NCI-H345 (cell line): Measurements from ENCODE around the gene C20orf96.

Experiments used
- DNase-seq: peaks from one replicate; lab custom pipeline; 2025; lab: John Stamatoyannopoulos, UW

The C20orf96 gene

DNA sequence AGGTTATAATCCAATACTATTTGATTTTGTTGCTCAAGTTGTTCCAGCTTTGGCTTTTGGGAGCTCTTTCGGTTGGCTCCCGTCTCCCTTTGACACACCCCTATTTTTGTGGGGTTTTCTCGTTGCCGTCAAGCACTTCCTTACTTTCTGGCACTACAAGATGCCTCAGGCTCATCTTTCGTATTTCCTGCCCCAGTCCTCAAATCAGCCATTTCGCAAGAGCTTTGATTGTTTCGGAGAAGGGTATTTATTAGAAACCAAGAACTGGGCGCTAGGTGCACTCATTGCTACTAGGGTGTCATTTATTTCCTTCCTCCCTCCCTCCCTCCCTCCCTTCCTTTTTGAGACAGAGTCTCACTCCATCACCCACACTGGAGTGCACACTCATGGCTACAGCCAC is 21.5 kb upstream of the C20orf96 start:
- DNase-seq, result no peak

DNA sequence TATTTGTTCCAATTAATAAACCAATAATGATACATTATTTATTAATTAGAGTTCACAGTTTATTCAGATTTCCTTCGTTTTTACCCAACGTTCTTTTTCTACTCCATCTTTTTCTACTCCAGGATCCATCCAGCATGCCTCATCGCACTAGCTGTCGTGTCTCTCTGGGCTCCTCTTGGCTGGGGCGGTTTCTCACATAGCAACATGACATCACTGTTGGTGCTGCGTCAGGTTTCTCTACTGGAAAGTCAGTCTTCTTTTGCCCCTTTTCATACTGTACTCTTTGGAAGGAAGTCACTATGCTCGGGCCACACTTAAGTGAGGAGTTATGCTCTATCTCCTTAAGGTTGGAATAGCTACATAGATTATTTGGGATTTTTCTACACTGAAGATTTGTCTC is 21.1 kb upstream of the C20orf96 start:
- no peak for DNase-seq

DNA sequence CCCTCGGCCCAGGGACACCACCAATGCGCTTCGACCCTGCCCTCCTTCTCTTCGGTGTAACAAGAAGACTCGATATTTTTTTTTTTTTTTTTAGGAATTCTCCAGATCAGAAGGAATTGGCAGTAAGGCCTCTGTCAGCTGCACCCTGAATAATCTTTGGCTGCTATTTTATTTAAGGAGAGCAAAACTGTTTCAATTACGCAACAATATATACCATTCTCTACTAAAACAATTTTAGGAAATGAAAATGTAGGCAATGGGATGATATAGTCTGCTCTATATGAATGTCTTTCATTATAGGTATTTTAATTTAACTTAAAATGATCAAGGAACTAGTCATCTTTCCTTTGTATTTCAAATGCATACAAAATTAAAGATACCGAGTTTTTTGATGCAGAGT is 20.1 kb upstream of the C20orf96 start:
- DNase-seq, result no peak

DNA sequence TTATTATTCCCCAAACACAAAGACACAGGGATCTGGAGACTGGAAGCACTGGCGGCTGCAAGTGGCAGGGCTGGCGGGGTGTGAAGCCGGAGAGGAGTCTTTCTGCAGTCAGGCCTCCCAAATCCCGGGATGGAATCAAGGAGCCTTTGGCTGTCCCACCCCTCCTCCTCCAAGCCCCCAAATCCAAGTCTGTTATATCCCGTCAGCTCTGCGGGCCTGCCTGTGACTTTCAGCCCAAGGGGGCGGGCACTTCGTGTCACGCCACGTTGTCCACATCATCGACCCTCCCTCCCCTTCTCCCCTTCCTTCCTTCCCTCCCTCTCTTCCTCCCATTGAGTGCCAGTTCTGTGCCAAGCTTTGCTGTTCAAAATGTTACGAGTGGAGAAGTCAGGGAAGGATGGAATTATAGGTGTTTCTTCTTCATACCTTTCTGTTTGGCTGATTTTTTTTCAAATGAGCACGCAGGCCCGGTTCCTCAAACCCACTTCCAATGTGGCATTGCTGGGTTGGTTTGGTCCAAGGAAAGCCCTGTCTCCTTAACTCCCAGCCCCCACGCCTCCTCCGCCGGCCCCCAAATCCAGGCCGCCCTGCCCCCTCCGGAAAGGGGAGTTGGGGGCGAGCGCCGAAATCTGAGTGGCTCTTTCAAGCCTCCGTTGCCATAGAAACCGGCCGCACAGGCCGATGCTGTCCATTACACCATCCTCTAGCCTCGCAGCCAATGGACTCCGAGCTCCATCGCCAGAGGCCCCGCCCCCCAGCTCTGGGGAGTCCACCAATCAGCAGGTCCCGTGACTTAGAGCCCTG is 19.5 kb upstream of the C20orf96 start:
- DNase-seq, result peak; percentile 91

DNA sequence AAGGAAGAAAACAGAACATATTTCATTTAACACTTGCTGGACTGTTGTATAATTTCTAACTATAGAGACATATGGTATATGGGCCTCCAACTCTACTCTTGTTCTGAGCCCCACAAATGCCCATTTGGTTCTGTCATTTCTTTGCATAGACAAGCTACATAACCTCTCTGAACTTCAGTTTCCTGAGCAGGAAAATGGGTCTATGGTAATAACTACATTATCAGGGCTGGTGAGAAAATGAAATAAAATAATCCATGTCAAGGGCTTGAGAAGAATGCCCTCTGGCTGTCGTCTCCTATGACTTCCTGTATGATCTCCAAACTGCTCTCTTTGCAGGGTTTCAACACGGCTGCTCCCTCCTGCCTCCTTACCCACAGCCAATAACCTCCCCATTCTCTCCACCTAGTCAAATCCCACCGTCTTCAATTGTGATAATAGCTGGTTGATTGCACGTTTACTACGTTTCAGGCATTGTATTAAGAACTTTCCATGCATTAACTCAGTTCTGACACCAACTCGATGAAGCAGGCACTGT is 18.8 kb upstream of the C20orf96 start:
- DNase-seq, result no peak

DNA sequence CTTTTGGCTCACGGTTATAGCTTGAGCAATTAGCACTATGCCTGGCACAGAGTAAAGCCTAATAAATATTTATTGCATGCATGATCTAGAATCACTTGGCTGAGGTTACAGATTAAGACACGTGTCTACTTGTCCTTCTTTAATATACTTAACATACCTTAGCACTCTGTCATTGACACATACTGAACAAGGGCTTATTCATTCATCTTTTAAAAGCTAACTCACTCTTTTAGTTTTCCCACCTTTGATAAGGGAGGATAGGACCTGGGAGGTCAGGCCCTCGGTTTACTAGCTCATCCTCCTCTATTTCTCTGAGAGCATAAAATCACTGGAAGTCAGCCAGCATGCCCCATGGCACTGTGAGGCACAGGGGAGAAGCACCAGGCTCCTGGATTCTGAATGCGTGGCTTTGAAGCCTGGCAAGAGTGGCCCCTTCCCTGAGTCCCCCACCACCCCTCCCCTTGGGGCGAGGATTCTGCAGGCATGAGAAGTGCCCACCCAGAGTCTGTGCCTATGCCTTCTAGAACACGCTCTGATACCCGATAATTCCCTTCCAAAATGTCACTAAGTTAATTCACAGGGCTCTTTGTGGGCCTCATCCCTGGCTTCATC is 18.0 kb upstream of the C20orf96 start:
- DNase-seq, result no peak

DNA sequence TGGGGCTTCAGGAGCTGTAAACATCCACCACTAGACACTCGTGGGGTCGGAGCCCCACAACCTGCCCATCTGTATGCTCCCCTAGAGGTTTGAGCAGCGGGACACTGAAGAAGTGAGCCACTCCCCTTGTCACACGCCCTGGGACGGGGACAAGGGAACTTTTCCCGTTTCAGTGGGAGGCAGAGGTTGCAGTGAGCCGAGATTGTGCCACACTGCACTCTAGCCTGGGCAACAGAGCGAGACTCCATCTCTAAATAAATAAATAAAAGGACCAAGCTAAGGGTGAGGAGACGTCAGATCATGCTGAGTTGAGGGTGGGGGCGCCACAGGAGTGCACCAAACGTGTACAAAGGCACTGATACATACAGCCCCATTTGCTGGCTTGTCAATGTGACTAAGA is 15.2 kb upstream of the C20orf96 start:
- DNase-seq, result no peak

DNA sequence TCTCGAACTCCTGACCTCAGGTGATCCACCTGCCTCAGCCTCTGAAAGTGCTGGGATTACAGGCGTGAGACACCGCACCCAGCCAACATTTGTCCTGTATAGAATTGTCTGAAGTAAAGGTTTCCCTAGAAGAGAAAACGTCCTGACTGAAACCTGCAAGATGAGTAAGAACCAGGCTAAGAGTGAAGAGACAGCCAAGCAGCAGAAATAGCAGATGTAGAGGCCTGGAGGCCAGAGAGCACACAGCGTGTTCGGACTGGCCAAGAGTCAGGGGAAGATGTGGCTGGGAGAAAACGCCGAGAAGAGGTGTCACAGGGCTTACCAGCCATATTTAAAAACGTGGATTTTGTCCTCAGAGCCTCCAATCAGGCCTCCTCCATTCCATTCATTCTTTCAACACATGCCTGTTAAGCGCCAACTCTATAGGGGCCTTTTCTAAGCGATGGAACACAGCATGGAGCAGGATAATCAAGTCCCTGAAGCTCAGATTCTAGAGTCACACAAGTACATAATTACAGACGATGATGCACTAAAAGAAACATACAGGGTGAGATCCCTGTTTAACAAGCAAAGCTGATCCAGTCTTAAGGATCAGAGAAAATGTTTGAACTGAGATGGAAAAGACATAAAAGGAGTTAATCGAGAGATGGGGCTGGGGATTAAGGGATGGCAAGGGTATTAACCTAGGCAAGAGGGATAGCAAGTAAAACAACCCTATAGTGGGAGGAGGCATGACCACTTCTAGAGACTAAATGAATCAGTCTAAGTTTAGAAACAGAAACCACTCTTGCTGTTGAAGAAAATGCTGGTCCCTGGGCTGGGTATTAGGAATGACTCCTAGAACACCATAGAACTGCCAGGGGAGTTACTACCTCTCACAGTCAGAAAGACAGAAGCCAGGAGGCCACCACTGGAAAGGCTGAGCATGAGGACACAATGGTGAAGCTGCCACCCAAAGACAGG is 11.6 kb upstream of the C20orf96 start:
- DNase-seq, result no peak

DNA sequence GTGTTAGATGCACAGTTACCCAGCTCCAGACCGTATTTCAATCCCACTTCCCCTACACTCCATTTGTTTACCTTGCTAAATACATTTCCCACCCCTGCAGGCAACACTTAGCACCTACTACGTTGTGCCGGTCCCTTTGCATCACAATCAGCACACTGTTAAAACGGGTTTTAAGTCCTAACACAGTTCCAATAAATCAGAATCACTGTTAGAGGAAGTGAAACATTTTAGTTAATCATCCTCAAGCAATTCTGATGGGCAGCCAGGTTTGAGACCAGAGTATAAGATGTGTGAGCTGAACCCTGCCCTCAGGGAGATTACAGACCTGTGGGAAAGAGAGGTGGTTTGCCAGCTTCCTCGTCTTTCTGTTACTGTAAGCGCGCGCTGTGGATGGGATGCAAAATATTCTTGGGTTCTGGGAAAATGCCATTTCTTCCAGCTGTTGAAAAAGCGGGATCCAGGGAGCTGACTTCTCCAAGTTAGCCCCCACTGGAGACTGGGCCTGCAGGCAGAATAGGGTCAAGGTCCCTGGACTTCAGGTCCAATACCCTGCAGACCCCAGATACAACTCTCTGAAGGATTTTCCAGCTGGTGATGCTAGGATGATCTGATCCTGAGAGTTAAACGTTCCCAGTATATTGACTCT is 9.9 kb upstream of the C20orf96 start:
- DNase-seq, result no peak

DNA sequence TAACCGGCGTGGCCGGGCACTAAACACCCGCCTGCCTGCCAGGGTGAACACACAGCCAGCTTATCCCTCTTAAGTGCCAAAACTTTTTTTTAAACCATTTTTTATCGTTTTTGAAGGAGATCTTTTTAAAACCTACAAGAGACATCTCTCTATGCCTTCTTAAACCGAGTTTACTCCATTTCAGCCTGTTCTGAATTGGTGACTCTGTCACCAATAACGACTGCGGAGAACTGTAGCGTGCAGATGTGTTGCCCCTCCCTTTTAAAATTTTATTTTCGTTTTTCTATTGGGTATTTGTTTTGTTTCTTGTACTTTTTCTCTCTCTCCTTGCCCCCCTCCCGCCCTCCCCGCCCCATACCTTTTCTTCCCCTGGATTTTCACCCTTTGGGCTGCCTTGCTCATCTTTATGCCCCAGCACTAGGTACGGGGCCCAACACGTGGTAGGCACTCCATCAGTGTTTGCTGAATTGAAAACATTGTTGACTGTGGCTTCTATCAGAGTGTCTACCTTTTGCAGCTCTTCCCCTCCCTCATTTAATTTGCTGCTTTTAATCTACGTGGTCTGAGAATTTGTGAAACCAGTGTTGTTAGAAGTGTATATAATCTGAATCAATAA is 8.3 kb upstream of the C20orf96 start:
- DNase-seq, result no peak

DNA sequence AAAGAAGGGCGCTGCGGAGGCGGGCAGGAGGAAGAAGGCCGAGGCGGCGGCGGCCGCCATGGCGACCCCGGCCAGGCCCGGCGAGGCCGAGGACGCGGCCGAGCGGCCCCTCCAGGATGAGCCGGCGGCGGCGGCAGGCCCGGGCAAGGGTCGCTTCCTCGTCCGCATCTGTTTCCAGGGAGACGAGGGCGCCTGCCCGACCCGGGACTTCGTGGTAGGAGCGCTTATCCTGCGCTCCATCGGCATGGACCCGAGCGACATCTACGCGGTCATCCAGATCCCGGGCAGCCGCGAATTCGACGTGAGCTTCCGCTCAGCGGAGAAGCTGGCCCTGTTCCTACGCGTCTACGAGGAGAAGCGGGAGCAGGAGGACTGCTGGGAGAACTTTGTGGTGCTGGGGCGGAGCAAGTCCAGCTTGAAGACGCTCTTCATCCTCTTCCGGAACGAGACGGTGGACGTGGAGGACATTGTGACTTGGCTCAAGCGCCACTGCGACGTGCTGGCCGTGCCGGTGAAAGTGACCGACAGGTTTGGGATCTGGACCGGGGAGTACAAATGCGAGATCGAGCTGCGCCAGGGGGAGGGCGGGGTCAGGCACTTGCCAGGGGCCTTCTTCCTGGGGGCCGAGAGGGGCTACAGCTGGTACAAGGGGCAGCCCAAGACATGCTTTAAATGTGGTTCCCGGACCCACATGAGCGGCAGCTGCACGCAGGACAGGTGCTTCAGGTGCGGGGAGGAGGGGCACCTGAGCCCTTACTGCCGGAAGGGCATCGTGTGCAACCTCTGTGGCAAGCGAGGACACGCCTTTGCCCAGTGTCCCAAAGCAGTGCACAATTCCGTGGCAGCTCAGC is 7.6 kb upstream of the C20orf96 start:
- peak; percentile 76 for DNase-seq

DNA sequence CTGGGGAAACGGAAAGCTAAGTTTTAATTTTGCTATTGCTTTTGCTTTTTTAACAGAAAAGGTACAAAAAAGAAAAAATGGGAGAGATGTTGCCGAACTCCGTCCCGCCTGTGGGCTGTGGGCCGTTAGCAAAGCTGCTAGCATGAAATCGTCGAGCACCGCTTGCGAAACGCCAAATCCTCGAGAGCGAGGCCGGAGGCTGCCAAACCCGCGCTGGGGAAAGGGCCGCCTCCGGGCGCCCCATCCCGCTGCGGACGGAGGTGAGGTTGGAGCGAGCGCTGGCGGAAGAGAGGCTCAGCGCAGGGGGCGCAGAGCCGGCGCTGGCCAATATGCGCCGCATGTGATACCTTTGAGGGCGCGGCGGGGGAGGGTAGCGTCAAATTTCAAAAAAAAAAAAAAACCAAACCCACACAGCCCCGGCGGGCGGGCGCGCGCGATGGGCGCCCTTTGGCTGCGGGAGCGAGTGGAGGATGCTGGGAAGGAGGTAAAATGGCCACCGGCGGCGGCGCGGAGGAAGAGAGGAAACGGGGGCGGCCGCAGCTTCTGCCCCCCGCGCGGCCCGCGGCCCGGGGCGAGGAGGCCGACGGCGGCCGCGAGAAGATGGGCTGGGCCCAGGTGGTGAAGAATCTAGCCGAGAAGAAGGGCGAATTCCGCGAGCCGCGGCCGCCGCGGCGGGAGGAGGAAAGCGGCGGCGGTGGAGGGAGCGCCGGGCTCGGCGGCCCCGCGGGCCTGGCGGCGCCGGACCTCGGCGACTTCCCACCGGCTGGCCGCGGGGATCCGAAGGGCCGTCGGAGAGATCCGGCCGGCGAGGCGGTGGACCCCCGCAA is 6.8 kb upstream of the C20orf96 start, which contains the start of gene ZCCHC3:
Gene ZCCHC3 (plus strand): TSS at position 473 of the 827 bp plus-strand sequence. CDS start 17 bp downstream, at position 490.
- peak; percentile 94 for DNase-seq

DNA sequence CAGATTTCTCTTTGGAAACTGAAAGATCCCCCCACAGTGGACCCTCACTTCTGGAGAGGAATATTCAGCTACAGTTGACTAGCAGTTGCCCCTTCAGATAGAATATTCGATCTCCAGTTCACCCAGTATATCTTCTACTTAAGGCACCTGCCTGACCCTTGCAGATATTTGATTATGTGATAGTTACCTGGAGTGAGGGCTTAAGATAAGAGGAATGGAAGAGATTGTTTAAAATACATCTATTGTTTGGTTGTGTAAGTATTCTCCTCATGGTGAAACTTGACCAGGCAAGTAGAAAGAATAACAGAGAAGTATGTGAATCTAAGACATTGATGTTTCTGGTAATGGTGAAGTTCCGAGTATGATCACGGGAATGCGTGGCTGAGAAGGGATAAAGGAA is 5.3 kb upstream of the C20orf96 start:
- DNase-seq, result no peak

DNA sequence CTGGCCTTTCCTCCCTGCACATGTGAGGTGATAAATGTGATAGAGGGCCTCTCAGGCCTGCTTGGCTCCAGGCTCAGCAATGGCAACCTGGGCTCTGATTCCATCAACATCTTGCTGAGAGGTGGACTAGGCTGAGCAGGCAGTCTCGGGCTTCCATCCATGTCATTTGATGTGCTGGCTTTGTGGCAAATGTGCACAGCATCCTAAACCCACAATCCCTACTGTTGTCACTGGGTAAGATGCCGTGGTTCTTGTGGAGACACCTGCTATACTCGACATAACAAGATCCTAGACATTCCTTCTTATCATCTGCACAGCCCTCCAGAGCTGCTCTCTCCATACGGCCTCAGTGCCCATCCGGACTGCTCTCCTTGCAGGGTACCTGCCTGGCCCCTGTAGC is 4.1 kb upstream of the C20orf96 start:
- no peak for DNase-seq

DNA sequence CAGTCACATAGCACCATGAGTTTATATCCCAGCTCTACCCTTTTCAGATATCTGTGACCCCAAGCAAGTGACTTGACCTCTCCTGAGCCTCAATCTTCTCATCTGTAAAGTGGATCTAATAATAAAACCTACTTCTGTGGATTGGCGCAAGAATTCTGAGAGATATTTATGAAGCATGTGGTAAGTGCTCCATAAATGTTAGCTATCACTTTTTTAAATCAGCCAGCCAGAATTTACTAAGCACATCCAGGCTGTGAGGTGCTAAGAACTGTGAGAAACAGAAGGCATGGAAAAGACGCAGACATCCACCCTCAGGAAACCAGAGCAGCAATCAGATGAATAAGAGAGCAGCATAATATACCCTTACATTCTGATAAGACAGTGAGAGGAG is 862 bp downstream of the C20orf96 start:
- no peak for DNase-seq

DNA sequence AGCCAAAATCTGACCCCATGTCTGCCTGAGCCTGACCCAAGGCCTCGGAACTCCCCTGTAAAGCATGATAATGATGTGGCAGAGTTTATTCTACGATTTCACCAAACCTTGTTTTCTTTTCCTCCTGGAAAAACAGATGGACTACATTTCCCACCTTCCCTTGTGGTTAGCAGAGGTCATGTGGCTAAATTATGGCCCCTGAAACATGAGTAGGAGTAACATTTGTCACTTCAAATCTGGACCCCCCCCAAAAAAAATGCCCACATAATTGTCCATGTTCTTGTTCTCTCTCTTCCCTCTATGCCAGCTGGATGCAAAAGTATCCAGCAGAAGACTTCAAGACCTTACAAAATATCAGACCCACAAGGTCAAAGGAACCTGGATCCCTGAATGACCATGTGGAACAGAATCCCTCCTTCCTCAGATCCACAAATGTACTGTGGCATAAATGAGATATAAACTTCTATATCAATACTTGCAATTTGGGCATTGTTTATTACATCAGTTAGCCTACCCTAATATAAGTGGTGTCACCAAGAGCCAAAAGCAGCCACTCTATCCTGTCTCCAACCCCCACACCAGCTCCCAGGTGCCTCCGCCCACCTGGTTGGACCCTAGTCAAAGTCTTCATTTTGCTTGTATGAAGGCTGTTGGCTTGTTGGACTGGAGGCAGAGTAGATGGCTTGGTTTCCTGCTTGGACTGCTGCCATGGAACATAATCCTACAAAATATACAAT is 1.4 kb downstream of the C20orf96 start:
- no peak for DNase-seq

DNA sequence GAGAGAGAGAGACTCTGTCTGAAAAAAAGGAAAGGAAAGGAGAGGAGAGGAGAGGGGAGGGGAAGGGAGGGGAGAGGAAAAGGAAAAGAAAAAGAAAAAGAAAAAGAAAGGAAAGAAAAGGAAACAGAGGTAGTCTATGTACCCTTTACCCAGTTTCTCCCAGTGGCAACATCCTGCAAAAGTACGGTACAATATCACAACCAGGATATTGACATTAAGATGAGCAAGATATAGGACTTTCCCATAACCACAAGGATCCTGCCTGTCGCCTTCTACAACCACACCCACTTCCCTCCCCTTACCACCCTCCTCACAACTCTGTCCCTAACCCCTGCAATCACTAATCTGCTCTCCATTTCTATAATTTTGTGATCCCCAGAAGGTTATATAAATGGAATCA is 4.0 kb downstream of the C20orf96 start:
- no peak for DNase-seq

DNA sequence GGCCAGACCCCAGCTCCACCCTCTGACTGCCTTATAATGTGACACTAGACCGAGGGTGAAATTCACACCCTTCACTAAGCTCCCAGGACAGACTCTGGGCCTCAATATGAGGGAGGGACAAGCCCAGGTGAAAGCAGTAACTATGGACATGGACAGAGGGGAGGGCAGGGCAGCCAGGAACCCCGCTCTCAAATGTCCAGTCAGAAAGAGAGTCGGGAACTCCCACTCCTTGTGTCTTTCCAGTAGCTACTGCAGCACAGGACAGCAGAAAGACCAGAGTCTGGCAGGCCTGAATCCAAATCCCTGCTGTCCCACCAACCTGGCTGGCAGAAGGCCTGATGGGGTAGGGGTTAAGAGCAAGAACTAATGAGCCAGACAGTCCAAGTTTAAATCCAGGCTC is 6.4 kb downstream of the C20orf96 start:
- no peak for DNase-seq
